Mesendoderm (in vitro differentiated cells): Measurements from ENCODE around the gene CHAC1.
A peak's percentile ranks its signal among the peaks of the same experiment; 100 is the strongest.

Experiments
- DNase-seq: peaks from one replicate; pipeline ENCODE4 v3.0.0; 2013
- H2AK5ac ChIP-seq: 2 replicates; pipeline ENCODE4 v1.6.1; 2013; ENCODE audit warnings: low read length, inconsistent platforms
- H2BK120ac ChIP-seq: 2 replicates; pipeline ENCODE4 v1.6.1; 2013; ENCODE audit warnings: low read depth, mild to moderate bottlenecking, low read length, moderate library complexity, mixed read lengths
- H2BK15ac ChIP-seq: replicated peaks from 2 replicates; pipeline ENCODE4 v1.6.1; 2013; ENCODE audit warnings: low read depth, mild to moderate bottlenecking, moderate library complexity
- H2BK5ac ChIP-seq: 2 replicates; pipeline ENCODE4 v1.6.1; 2013; ENCODE audit warnings: low read length, inconsistent platforms
- H3K18ac ChIP-seq: 2 replicates; pipeline ENCODE4 v1.6.1; 2013; ENCODE audit warnings: mild to moderate bottlenecking, low read length, mixed read lengths
- H3K23ac ChIP-seq: one replicate; pipeline ENCODE4 v1.6.1; 2013; ENCODE audit warnings: low read length
- H3K27ac ChIP-seq: 2 replicates; pipeline ENCODE4 v1.5.1; 2013; ENCODE audit warnings: low read depth, mild to moderate bottlenecking, inconsistent platforms, low read length, moderate library complexity
- H3K27me3 ChIP-seq: 2 replicates; pipeline ENCODE4 v1.6.1; 2013; ENCODE audit warnings: low read length, control low read depth, mild to moderate bottlenecking, inconsistent platforms; ENCODE audit not compliant: insufficient read depth, poor library complexity
- H3K36me3 ChIP-seq: 2 replicates; pipeline ENCODE4 v1.6.1; 2013; ENCODE audit warnings: low read length, inconsistent platforms; ENCODE audit not compliant: control insufficient read depth, insufficient read depth
- H3K4ac ChIP-seq: one replicate; pipeline ENCODE4 v1.6.1; 2013; ENCODE audit warnings: low read depth, mild to moderate bottlenecking, low read length, moderate library complexity
- H3K4me1 ChIP-seq: 2 replicates; pipeline ENCODE4 v1.6.1; 2013; ENCODE audit warnings: low read depth, low read length, inconsistent platforms; ENCODE audit not compliant: control insufficient read depth
- H3K4me2 ChIP-seq: 2 replicates; pipeline ENCODE4 v1.6.1; 2013; ENCODE audit warnings: low read length
- H3K4me3 ChIP-seq: 2 replicates; pipeline ENCODE4 v1.5.1; 2013; ENCODE audit warnings: mild to moderate bottlenecking, low read length
- H3K56ac ChIP-seq: one replicate; pipeline ENCODE4 v1.6.1; 2013; ENCODE audit warnings: low read length
- H3K79me1 ChIP-seq: 2 replicates; pipeline ENCODE4 v1.6.1; 2013; ENCODE audit warnings: low read length, inconsistent platforms
- H3K79me2 ChIP-seq: 2 replicates; pipeline ENCODE4 v1.6.1; 2013; ENCODE audit warnings: mild to moderate bottlenecking, low read length; ENCODE audit not compliant: control insufficient read depth, insufficient read depth
- H3K9ac ChIP-seq: 2 replicates; pipeline ENCODE4 v1.6.1; 2013; ENCODE audit warnings: low read length, inconsistent platforms
- H4K5ac ChIP-seq: one replicate; pipeline ENCODE4 v1.6.1; 2013; ENCODE audit warnings: low read length
- H4K8ac ChIP-seq: one replicate; pipeline ENCODE4 v1.6.1; 2013; ENCODE audit warnings: low read depth, mild to moderate bottlenecking, control low read depth, low read length, moderate library complexity
- WGBS: extraction: QIAGEN DNeasy Blood & Tissue Kit; methylation state at CpG from one replicate; pipeline ENCODE4 v1.1.7; 2013; ENCODE audit warnings: low lambda C conversion rate, missing lambda C conversion rate; ENCODE audit not compliant: insufficient coverage; ENCODE audit errors: extremely low coverage; 5-methylcytosine and 5-hydroxymethylcytosine counted together

CHAC1 gene

GRCh38 chr15:40991355-40991754 lies 38.1 kb downstream of the CHAC1 start:
- H3K23ac ChIP-seq: no peak overlapping the region
- H2BK120ac ChIP-seq: no peak overlapping the region
- H3K9ac ChIP-seq: no peak overlapping the region
- no peak overlapping the region for H3K4me3 ChIP-seq
- no peak overlapping the region for H2AK5ac ChIP-seq
- H3K18ac ChIP-seq: no peak overlapping the region
- no peaks in the 10 kb centered on the region for H3K4me1 ChIP-seq
- H3K56ac ChIP-seq: no peak overlapping the region
- H3K27me3 ChIP-seq: no peaks in the 10 kb centered on the region
- WGBS: no CpG with 5 or more reads among the region's 3 CpGs
- no peak overlapping the region for H4K5ac ChIP-seq
- H2BK5ac ChIP-seq: no peak overlapping the region
- peak; percentile 47 for DNase-seq
- H2BK15ac ChIP-seq: no peak overlapping the region
- H3K79me1 ChIP-seq: no peaks in the 10 kb centered on the region
- no peak overlapping the region for H4K8ac ChIP-seq
- H3K79me2 ChIP-seq: no peaks in the 10 kb centered on the region
- H3K36me3 ChIP-seq: peaks cover 1% of the 10 kb centered on the region
- no peak overlapping the region for H3K27ac ChIP-seq
- H3K4me2 ChIP-seq: no peak overlapping the region
- H3K4ac ChIP-seq: no peak overlapping the region

- no CpG with 5 or more reads among the region's 1 CpG for WGBS
These were observed 39.0 kb downstream of the CHAC1 start for GRCh38 chr15:40992241-40992741.

DNA sequence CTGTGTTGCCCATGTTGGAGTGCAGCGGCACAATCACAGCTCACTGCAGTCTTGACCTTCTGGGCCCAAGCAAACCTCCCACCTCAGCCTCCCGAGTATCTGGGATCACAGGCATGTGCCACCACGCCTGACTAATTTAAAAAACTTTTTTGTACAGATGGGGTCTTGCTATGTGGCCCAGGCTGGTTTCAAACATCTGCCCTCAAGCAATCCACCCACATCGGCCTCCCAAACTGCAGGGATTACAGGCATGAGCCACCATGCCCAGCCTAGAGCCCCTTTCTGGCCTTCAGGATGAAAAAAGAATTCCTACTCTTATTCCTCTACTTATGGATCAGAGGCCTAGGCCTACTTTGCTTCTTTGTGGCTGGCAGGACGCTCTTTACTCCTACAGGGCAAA lies 39.6 kb downstream of the CHAC1 start:
- no peak overlapping the region for H3K4ac ChIP-seq
- no peak overlapping the region for H2BK5ac ChIP-seq
- no peak overlapping the region for H2AK5ac ChIP-seq
- H3K4me3 ChIP-seq: no peak overlapping the region
- H3K18ac ChIP-seq: no peak overlapping the region
- H3K56ac ChIP-seq: no peak overlapping the region
- H3K27ac ChIP-seq: no peak overlapping the region
- H3K36me3 ChIP-seq: peaks cover 1% of the 10 kb centered on the region
- H3K4me1 ChIP-seq: no peaks in the 10 kb centered on the region
- H4K8ac ChIP-seq: no peak overlapping the region
- H3K79me2 ChIP-seq: no peaks in the 10 kb centered on the region
- no peak for DNase-seq
- no peak overlapping the region for H3K4me2 ChIP-seq
- H2BK15ac ChIP-seq: no peak overlapping the region
- no peak overlapping the region for H3K9ac ChIP-seq
- no peak overlapping the region for H3K23ac ChIP-seq
- no CpG with 5 or more reads among the region's 5 CpGs for WGBS
- H2BK120ac ChIP-seq: no peak overlapping the region
- no peaks in the 10 kb centered on the region for H3K79me1 ChIP-seq
- no peaks in the 10 kb centered on the region for H3K27me3 ChIP-seq
- no peak overlapping the region for H4K5ac ChIP-seq

More at GRCh38 chr15:40992241-40992741, 39.0 kb downstream of the CHAC1 start:
- Histone ChIP-seq H3K36me3 (peaks cover 1% of the 10 kb centered on the region), H2BK15ac (no peak overlapping the region), H3K56ac (no peak overlapping the region), H3K4me2 (no peak overlapping the region), H3K4me3 (no peak overlapping the region), H2BK5ac (no peak overlapping the region), H3K18ac (no peak overlapping the region), H3K27ac (no peak overlapping the region), H3K23ac (no peak overlapping the region), H4K5ac (no peak overlapping the region), H3K9ac (no peak overlapping the region), H3K27me3 (no peaks in the 10 kb centered on the region), H2BK120ac (no peak overlapping the region), H3K4me1 (no peaks in the 10 kb centered on the region), H3K79me1 (no peaks in the 10 kb centered on the region), H4K8ac (no peak overlapping the region), H3K4ac (no peak overlapping the region), H3K79me2 (no peaks in the 10 kb centered on the region), H2AK5ac (no peak overlapping the region)
- DNase-seq: no peak

GRCh38 chr15:40995656-40996055 lies 42.4 kb downstream of the CHAC1 start:
- no CpG with 5 or more reads among the region's 3 CpGs for WGBS

DNA sequence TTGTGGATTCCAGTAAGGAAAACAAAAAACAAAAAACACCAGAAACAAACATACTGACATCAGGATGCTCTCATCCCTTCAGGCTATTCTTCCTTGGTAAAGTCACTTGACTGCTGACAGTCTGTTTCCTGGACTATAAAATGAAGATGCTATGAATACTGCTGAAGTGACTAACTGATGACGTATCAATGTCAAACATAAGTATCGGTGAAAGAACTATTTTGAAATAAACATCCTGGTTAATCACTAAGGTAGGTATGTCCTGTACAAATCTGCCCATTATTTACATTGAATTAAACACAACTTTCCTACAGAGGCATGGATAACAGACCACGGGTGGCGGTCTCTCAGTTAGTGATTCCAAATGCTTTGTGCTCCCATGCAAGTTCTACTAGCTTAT lies 45.9 kb downstream of the CHAC1 start:
- H3K56ac ChIP-seq: no peak overlapping the region
- no peak overlapping the region for H2AK5ac ChIP-seq
- peaks cover 1% of the 10 kb centered on the region for H3K36me3 ChIP-seq
- no peak overlapping the region for H3K9ac ChIP-seq
- no peak overlapping the region for H3K23ac ChIP-seq
- H4K5ac ChIP-seq: no peak overlapping the region
- no peak overlapping the region for H3K18ac ChIP-seq
- H3K27me3 ChIP-seq: no peaks in the 10 kb centered on the region
- DNase-seq: no peak
- H2BK120ac ChIP-seq: no peak overlapping the region
- H3K79me2 ChIP-seq: no peaks in the 10 kb centered on the region
- H2BK5ac ChIP-seq: no peak overlapping the region
- no peaks in the 10 kb centered on the region for H3K79me1 ChIP-seq
- no peak overlapping the region for H3K4me3 ChIP-seq
- no peak overlapping the region for H3K4ac ChIP-seq
- no peak overlapping the region for H4K8ac ChIP-seq
- no peak overlapping the region for H2BK15ac ChIP-seq
- no CpG with 5 or more reads among the region's 4 CpGs for WGBS
- no peak overlapping the region for H3K27ac ChIP-seq
- no peak overlapping the region for H3K4me2 ChIP-seq
- H3K4me1 ChIP-seq: no peaks in the 10 kb centered on the region

More at GRCh38 chr15:40995656-40996055, 42.4 kb downstream of the CHAC1 start:
- Histone ChIP-seq H4K5ac (no peak overlapping the region), H3K23ac (no peak overlapping the region), H4K8ac (no peak overlapping the region), H2BK15ac (no peak overlapping the region), H3K4me1 (no peaks in the 10 kb centered on the region), H3K4ac (no peak overlapping the region), H3K27ac (no peak overlapping the region), H3K79me2 (no peaks in the 10 kb centered on the region), H3K18ac (no peak overlapping the region), H3K56ac (no peak overlapping the region), H2BK120ac (no peak overlapping the region), H3K36me3 (peaks cover 1% of the 10 kb centered on the region), H2BK5ac (no peak overlapping the region), H3K4me3 (no peak overlapping the region), H3K9ac (no peak overlapping the region), H3K79me1 (no peaks in the 10 kb centered on the region), H2AK5ac (no peak overlapping the region), H3K4me2 (no peak overlapping the region), H3K27me3 (no peaks in the 10 kb centered on the region)
- DNase-seq: no peak

DNA sequence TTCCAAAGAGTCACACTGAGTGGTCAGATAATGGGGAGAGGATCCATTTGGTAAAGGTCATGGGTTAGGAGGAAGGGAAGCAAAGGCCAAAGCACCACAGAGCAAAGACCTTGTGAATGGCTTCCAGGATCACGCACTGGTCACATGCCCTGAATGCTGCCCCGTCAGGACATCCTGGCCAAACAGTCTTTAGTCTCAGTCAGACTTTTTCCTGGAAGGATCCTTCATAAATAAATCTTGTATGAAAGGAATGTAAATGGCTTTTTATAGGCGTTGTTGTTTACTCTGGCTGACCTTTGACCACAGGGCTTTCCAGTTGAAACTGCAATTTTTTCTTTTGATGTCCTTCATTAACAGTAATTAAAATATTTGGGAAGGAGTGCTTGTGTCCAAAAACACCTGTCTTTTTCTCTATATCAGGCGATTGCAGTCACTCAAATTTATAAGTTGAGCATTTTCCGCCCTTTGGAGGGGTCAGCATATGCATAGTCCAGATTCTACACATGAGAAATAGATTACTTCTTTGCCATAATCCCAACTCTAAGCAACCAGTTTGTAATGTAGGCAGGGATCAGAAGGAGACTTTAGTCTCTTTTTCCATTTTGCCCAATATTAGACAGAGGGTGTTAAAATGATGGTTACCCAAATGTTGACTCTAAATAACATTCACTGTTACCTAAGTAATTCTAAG lies 48.4 kb downstream of the CHAC1 start:
- no peak overlapping the region for H2BK15ac ChIP-seq
- WGBS: no CpG with 5 or more reads among the region's 5 CpGs

More for the DNA sequence above, 48.4 kb downstream of the CHAC1 start:
- H3K4me1 ChIP-seq: no peaks in the 10 kb centered on the region
- H4K5ac ChIP-seq: no peak overlapping the region
- no peak overlapping the region for H3K4me2 ChIP-seq
- no peaks in the 10 kb centered on the region for H3K79me1 ChIP-seq
- H3K18ac ChIP-seq: no peak overlapping the region
- no peak for DNase-seq
- no peak overlapping the region for H3K4ac ChIP-seq
- no peak overlapping the region for H3K56ac ChIP-seq
- no peak overlapping the region for H3K9ac ChIP-seq
- no peak overlapping the region for H2BK120ac ChIP-seq
- H3K4me3 ChIP-seq: no peak overlapping the region
- no peak overlapping the region for H3K27ac ChIP-seq
- H3K79me2 ChIP-seq: no peaks in the 10 kb centered on the region
- H3K23ac ChIP-seq: no peak overlapping the region
- no peak overlapping the region for H2BK5ac ChIP-seq
- no peaks in the 10 kb centered on the region for H3K27me3 ChIP-seq
- no peak overlapping the region for H2AK5ac ChIP-seq
- no peak overlapping the region for H4K8ac ChIP-seq
- H3K36me3 ChIP-seq: peaks cover 2% of the 10 kb centered on the region
